IMR-90 (cell line): Measurements from ENCODE around the gene RXFP1.

Experiments
- MAFK ChIP-seq: IDR thresholded peaks from 2 replicates; pipeline ENCODE4 v1.6.1; 2012; ENCODE audit warnings: low read depth, low read length, improper control_type of control experiment
- MAZ ChIP-seq: IDR thresholded peaks from 2 replicates; pipeline ENCODE4 v1.6.1; 2012; ENCODE audit warnings: low read depth, mild to moderate bottlenecking, low read length, improper control_type of control experiment, moderate library complexity, borderline replicate concordance
- POLR2A ChIP-seq: IDR thresholded peaks from 2 replicates; pipeline ENCODE4 v1.6.1; 2012; ENCODE audit warnings: mild to moderate bottlenecking, low read depth, low read length
- TF ChIP-seq, protein P1 (sequence below): conservative IDR thresholded peaks from 2 replicates; pipeline ENCODE4 v1.5.1; 2012; ENCODE audit warnings: mild to moderate bottlenecking, low read depth, low read length, improper control_type of control experiment
- TF ChIP-seq, protein P2 (sequence below): fragments of 150-350 bp; IDR thresholded peaks from 2 replicates; pipeline ENCODE4 v1.6.1; 2017; ENCODE audit warnings: mild to moderate bottlenecking, antibody characterized with exemption, low read length, low read depth

DNA sequence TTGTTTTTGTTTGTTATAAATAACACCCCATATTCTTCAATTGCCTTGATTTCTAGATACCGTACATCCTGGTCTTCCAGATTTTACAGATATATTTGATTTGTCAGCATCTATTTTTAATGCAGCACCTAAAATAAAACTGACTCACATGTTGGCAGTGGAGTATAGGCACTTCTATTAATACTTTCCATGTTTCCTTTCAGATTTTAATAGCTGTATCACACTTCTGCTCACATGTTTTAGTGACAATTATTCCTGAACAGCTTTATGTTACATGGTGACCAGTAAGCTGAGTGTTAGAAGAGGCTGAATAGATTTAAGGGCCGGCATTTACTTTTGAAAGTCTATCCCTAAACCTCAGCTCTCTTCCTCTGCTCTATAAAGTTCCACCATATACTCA lies 103.9 kb downstream of the RXFP1 start:
- TF ChIP-seq, protein P1, sequence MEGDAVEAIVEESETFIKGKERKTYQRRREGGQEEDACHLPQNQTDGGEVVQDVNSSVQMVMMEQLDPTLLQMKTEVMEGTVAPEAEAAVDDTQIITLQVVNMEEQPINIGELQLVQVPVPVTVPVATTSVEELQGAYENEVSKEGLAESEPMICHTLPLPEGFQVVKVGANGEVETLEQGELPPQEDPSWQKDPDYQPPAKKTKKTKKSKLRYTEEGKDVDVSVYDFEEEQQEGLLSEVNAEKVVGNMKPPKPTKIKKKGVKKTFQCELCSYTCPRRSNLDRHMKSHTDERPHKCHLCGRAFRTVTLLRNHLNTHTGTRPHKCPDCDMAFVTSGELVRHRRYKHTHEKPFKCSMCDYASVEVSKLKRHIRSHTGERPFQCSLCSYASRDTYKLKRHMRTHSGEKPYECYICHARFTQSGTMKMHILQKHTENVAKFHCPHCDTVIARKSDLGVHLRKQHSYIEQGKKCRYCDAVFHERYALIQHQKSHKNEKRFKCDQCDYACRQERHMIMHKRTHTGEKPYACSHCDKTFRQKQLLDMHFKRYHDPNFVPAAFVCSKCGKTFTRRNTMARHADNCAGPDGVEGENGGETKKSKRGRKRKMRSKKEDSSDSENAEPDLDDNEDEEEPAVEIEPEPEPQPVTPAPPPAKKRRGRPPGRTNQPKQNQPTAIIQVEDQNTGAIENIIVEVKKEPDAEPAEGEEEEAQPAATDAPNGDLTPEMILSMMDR = no peak
- TF ChIP-seq MAZ (no peak), POLR2A (no peak), MAFK (no peak)
- TF ChIP-seq, protein P2, sequence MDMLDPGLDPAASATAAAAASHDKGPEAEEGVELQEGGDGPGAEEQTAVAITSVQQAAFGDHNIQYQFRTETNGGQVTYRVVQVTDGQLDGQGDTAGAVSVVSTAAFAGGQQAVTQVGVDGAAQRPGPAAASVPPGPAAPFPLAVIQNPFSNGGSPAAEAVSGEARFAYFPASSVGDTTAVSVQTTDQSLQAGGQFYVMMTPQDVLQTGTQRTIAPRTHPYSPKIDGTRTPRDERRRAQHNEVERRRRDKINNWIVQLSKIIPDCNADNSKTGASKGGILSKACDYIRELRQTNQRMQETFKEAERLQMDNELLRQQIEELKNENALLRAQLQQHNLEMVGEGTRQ = no peak
